ENCODE measurements around the gene GPRC5D.

The GPRC5D gene

GRCh38 chr12:12947902-12948301 lies 4.1 kb downstream of the GPRC5D start (continued):
- no peak for TF ChIP-seq POU6F1 (CRISPR knock-in tag; IDR thresholded peaks at IDR 0.05; ENCODE audit: borderline replicate concordance, low read depth)
- TF ChIP-seq TCF4 (CRISPR knock-in tag; IDR thresholded peaks at IDR 0.05; ENCODE audit: borderline replicate concordance) = no peak
- no peak for TF ChIP-seq RARB (CRISPR knock-in tag; IDR thresholded peaks at IDR 0.05)
- TF ChIP-seq PATZ1 (CRISPR knock-in tag; IDR thresholded peaks at IDR 0.05; ENCODE audit: borderline replicate concordance) = no peak
- no peak for TF ChIP-seq CSDC2 (CRISPR knock-in tag; IDR thresholded peaks at IDR 0.05)
- no peak for TF ChIP-seq TSHZ2 (CRISPR knock-in tag; IDR thresholded peaks at IDR 0.05)

- no peak for ATAC-seq
- TF ChIP-seq BACH2 (CRISPR knock-in tag; IDR thresholded peaks at IDR 0.05; ENCODE audit: borderline replicate concordance) = no peak
- TF ChIP-seq OSR1 (CRISPR knock-in tag; IDR thresholded peaks at IDR 0.05) = no peak
- no peak for TF ChIP-seq SNAI2 (CRISPR knock-in tag; IDR thresholded peaks at IDR 0.05)
- TF ChIP-seq ARNTL (CRISPR knock-in tag; IDR thresholded peaks at IDR 0.05; ENCODE audit: borderline replicate concordance, low read depth) = no peak
- TF ChIP-seq ESRRG (CRISPR knock-in tag; IDR thresholded peaks at IDR 0.05) = no peak
- TF ChIP-seq ZNF70 (CRISPR knock-in tag; IDR thresholded peaks at IDR 0.05) = no peak
- TF ChIP-seq TCF4 (CRISPR knock-in tag; IDR thresholded peaks at IDR 0.05; ENCODE audit: borderline replicate concordance) = no peak
- TF ChIP-seq PATZ1 (CRISPR knock-in tag; IDR thresholded peaks at IDR 0.05; ENCODE audit: borderline replicate concordance) = no peak
- no peak for TF ChIP-seq ZNF565 (CRISPR knock-in tag; conservative IDR thresholded peaks at IDR 0.05; ENCODE audit: low read depth)
- no peak for TF ChIP-seq CREB5 (CRISPR knock-in tag; IDR thresholded peaks at IDR 0.05; ENCODE audit: low read depth)
- TF ChIP-seq ISL1 (CRISPR knock-in tag; IDR thresholded peaks at IDR 0.05) = no peak
Measured at GRCh38 chr12:12946686-12947355, 5.1 kb downstream of the GPRC5D start.

GRCh38 chr12:12945591-12945990 lies 6.4 kb downstream of the GPRC5D start:
- no peak for ATAC-seq
- TF ChIP-seq ISL1 (CRISPR knock-in tag; IDR thresholded peaks at IDR 0.05) (no peak), ZNF70 (CRISPR knock-in tag; IDR thresholded peaks at IDR 0.05) (no peak), CSRNP3 (CRISPR knock-in tag; IDR thresholded peaks at IDR 0.05) (no peak), CREB5 (CRISPR knock-in tag; IDR thresholded peaks at IDR 0.05; ENCODE audit: low read depth) (no peak), ZNF8 (CRISPR knock-in tag; IDR thresholded peaks at IDR 0.05) (no peak), POU6F1 (CRISPR knock-in tag; IDR thresholded peaks at IDR 0.05; ENCODE audit: borderline replicate concordance, low read depth) (no peak), CSDC2 (CRISPR knock-in tag; IDR thresholded peaks at IDR 0.05) (no peak), ZFP30 (CRISPR knock-in tag; IDR thresholded peaks at IDR 0.05) (no peak), BACH2 (CRISPR knock-in tag; IDR thresholded peaks at IDR 0.05; ENCODE audit: borderline replicate concordance) (no peak), GLIS3 (CRISPR knock-in tag; IDR thresholded peaks at IDR 0.05) (no peak), ZNF565 (CRISPR knock-in tag; conservative IDR thresholded peaks at IDR 0.05; ENCODE audit: low read depth) (no peak)
